Measurements from ENCODE around the gene GNMT.

The GNMT gene

DNA sequence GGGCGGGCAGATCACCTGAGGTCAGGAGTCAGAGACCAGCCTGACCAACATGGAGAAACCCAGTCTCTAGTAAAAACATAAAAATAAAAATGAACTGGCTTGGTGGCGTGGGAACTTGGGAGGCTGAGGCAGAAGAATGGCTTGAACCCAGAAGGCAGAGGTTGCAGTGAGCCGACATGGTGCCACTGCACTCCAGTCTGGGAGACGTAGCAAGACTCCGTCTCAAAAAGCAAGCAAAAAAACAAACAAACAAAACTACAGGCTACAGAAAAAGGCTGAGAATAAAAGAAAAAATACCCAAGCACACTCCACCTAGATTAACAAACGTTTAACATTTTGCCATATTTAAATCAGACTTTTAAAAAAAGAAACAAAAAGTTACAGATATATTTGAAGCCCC lies 38.8 kb upstream of the GNMT start:
- TF ChIP-seq CTBP1 (IDR thresholded peaks at IDR 0.05; ENCODE audit: borderline replicate concordance) = no peak
- TF ChIP-seq SUZ12 (IDR thresholded peaks at IDR 0.05) = no peak
- no peak for TF ChIP-seq ZNF384 (IDR thresholded peaks at IDR 0.05)
- no peak for TF ChIP-seq FOXM1 (IDR thresholded peaks at IDR 0.05; ENCODE audit: borderline replicate concordance)
- TF ChIP-seq BHLHE40 (IDR thresholded peaks at IDR 0.05; ENCODE audit: borderline replicate concordance) = no peak
- no peak for TF ChIP-seq ELF4 (IDR thresholded peaks at IDR 0.05)
- no peak for TF ChIP-seq HDGF (IDR thresholded peaks at IDR 0.05; ENCODE audit: borderline replicate concordance)
- TF ChIP-seq TARDBP (IDR thresholded peaks at IDR 0.05) = no peak
- TF ChIP-seq LEF1 (IDR thresholded peaks at IDR 0.05; ENCODE audit: borderline replicate concordance) = no peak
- no peak for DNase-seq (ENCODE audit: extremely low spot score)
- ChIA-PET CTCF (no interaction called here), POLR2A (interaction anchor here (2.6 kb wide), 1 partner anchor 7 kb away, joined by 11 read pairs; the partner anchor contains the start of gene CNPY3)

DNA sequence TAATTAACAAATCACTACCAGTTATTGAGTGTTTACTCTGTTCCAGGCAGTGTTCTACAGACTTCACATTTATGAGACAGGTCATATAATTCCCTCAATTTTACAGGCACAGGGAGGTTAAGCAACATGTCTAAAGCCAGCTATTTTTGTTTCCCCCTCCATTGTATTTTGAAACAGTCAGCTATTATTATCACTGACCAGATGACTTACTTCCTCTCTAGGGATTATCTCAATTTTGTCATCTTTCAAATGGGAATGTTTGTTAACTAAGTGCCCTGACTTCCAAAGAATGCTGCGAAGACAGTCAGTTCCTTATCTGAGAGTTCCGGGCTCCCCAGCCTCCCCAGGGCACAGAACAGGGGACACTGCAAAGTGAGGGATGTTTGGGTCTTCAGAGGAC lies 36.9 kb upstream of the GNMT start:
- CTCF ChIA-PET = no interaction called here
- POLR2A ChIA-PET = no interaction called here
- TF ChIP-seq NFRKB (IDR thresholded peaks at IDR 0.05) = no peak
- TF ChIP-seq SUZ12 (IDR thresholded peaks at IDR 0.05) = no peak
- no peak for TF ChIP-seq ZNF384 (IDR thresholded peaks at IDR 0.05)
- TF ChIP-seq ELF4 (IDR thresholded peaks at IDR 0.05) = no peak
- no peak for TF ChIP-seq SP1 (IDR thresholded peaks at IDR 0.05)
- TF ChIP-seq FOXA1 (IDR thresholded peaks at IDR 0.05) = no peak
- TF ChIP-seq TARDBP (IDR thresholded peaks at IDR 0.05) = no peak
- TF ChIP-seq CTBP1 (IDR thresholded peaks at IDR 0.05; ENCODE audit: borderline replicate concordance) = no peak
- no peak for TF ChIP-seq FOXM1 (IDR thresholded peaks at IDR 0.05; ENCODE audit: borderline replicate concordance)
- TF ChIP-seq HDGF (IDR thresholded peaks at IDR 0.05; ENCODE audit: borderline replicate concordance) = no peak
- TF ChIP-seq ARNT (IDR thresholded peaks at IDR 0.05) = no peak
- TF ChIP-seq BHLHE40 (IDR thresholded peaks at IDR 0.05; ENCODE audit: borderline replicate concordance) = no peak
- TF ChIP-seq LEF1 (IDR thresholded peaks at IDR 0.05; ENCODE audit: borderline replicate concordance) = no peak
- DNase-seq (ENCODE audit: extremely low spot score) = no peak

DNA sequence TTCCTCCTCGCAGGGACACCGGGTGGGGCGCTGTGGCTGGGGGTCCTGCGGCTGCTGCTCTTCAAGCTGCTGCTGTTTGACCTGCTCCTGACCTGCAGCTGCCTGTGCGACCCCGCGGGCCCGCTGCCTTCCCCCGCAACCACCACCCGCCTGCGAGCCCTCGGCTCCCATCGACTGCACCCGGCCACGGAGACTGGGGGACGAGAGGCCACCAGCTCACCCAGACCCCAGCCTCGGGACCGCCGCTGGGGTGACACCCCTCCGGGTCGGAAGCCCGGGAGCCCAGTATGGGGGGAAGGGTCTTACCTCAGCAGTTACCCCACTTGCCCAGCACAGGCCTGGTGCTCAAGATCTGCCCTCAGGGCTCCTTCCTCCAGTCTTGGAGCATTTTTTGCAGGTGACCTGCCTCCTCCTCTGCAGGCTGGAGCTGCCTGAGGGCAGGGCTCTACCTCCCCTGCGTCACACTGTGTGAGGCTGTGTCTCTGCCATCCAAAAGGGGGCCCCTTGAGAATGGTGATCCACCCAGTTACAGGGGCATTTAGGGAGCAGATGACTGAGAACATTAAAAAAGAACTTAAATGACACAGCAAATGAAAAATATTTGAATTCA lies 35.2 kb upstream of the GNMT start:
- ChIA-PET CTCF (no interaction called here), POLR2A (interaction anchor here (1.5 kb wide), 1 partner anchor 53 kb away, joined by 5 read pairs; the partner anchor contains the start of gene PEX6)
- DNase-seq (ENCODE audit: extremely low spot score) = no peak
- TF ChIP-seq SUZ12 (IDR thresholded peaks at IDR 0.05) (no peak), FOXM1 (IDR thresholded peaks at IDR 0.05; ENCODE audit: borderline replicate concordance) (no peak), TARDBP (IDR thresholded peaks at IDR 0.05) (no peak), BHLHE40 (IDR thresholded peaks at IDR 0.05; ENCODE audit: borderline replicate concordance) (no peak), L3MBTL2 (conservative IDR thresholded peaks at IDR 0.05) (no peak), NFRKB (IDR thresholded peaks at IDR 0.05) (no peak), HDGF (IDR thresholded peaks at IDR 0.05; ENCODE audit: borderline replicate concordance) (no peak), ZNF384 (IDR thresholded peaks at IDR 0.05) (no peak), ELF4 (IDR thresholded peaks at IDR 0.05) (no peak), SP1 (IDR thresholded peaks at IDR 0.05) (no peak), FOXK2 (IDR thresholded peaks at IDR 0.05) (no peak), LEF1 (IDR thresholded peaks at IDR 0.05; ENCODE audit: borderline replicate concordance) (no peak), CTBP1 (IDR thresholded peaks at IDR 0.05; ENCODE audit: borderline replicate concordance) (no peak), FOXA1 (IDR thresholded peaks at IDR 0.05) (no peak), ARNT (IDR thresholded peaks at IDR 0.05) (no peak)

DNA sequence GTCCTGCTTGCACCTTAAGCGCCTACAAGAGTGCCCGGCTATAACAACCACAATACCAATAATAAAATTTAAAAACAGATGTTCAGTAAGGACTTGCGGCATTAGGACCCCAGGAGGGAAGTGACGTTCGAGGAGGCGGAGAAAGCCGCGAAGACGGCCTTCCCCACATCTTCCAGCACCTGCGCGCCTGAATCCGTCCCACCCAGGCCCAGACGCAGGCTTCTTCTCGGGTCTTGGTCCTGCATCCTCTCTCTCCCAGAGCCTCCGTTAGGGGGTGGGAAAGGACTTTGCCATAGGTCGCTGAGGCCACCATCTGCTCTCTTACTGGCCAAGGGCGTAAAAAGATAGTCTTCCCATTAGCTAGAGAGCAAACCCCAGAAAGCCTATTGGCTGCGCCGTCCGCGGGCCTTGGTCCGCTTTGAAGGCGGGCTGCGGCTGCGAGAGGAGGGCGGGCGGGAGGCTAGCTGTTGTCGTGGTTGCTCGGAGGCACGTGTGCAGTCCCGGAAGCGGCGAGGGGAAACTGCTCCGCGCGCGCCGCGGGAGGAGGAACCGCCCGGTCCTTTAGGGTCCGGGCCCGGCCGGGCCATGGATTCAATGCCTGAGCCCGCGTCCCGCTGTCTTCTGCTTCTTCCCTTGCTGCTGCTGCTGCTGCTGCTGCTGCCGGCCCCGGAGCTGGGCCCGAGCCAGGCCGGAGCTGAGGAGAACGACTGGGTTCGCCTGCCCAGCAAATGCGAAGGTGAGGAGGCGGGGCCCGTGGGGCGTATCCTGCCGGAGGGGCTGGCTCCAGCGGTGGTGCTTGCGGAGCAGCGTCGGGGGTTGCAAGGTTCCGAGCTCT lies 31.4 kb upstream of the GNMT start, which contains the start of gene CNPY3:
CNPY3 (plus strand) TSS at position 495 of the 835 bp plus-strand sequence; CDS start at position 586, 91 bp downstream.
- ChIA-PET POLR2A (interaction anchor here (0.6 to 3.4 kb wide), 44 partner anchors 9 to 1317 kb away, joined by 3 to 47 read pairs (median 4); partner anchors contain the start of genes CUL7, DNPH1, HSP90AB1 and KLC4), CTCF (interaction anchor here (0.6 to 0.8 kb wide), 4 partner anchors 25 to 275 kb away, joined by 3 to 4 read pairs (median 3); no protein-coding TSS in a partner anchor)
- peak; percentile 90 for DNase-seq (ENCODE audit: extremely low spot score)
- peak; percentile 98 for TF ChIP-seq L3MBTL2 (conservative IDR thresholded peaks at IDR 0.05)
- TF ChIP-seq ZNF384 (IDR thresholded peaks at IDR 0.05) = no peak
- peak; percentile 81 for TF ChIP-seq ELF4 (IDR thresholded peaks at IDR 0.05)

DNA sequence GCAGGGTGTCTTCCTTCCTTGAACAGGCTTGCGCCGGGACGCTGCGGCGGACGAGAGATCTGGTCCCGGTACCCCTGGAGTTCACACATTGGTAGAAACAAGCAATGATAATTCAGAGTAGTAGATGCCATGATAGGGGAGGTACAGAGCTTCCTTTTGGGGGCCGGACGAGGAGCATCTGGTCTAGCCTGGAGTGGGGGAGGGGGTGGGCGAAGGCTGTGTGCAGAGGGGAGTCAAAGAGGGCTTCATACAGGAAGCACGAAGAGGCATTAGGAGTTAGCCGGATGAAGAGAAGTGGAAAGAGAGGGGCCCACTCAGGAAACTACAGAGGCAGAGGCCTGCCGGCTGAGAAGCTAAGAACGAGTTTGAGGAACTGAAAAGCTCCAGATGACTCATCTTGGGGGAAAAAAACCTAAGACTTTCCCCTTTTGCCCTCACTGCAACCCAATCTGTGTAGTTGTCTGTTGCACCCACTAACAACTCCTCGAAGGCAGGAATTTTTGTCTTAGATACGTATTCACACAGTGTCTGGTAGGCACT lies 30.7 kb upstream of the GNMT start:
- TF ChIP-seq HDGF (IDR thresholded peaks at IDR 0.05; ENCODE audit: borderline replicate concordance) = no peak
- TF ChIP-seq ARNT (IDR thresholded peaks at IDR 0.05) = no peak
- no peak for TF ChIP-seq FOXK2 (IDR thresholded peaks at IDR 0.05)
- TF ChIP-seq SUZ12 (IDR thresholded peaks at IDR 0.05) = no peak
- TF ChIP-seq FOXM1 (IDR thresholded peaks at IDR 0.05; ENCODE audit: borderline replicate concordance) = no peak
- TF ChIP-seq FOXA1 (IDR thresholded peaks at IDR 0.05) = no peak
- TF ChIP-seq NFRKB (IDR thresholded peaks at IDR 0.05) = no peak
- TF ChIP-seq L3MBTL2 (conservative IDR thresholded peaks at IDR 0.05) = no peak
- no peak for TF ChIP-seq LEF1 (IDR thresholded peaks at IDR 0.05; ENCODE audit: borderline replicate concordance)
- TF ChIP-seq CTBP1 (IDR thresholded peaks at IDR 0.05; ENCODE audit: borderline replicate concordance) = no peak
- no peak for TF ChIP-seq ELF4 (IDR thresholded peaks at IDR 0.05)
- TF ChIP-seq ZNF384 (IDR thresholded peaks at IDR 0.05) = no peak
- TF ChIP-seq SP1 (IDR thresholded peaks at IDR 0.05) = no peak
- POLR2A ChIA-PET = interaction anchor here (0.6 to 3.4 kb wide), 40 partner anchors 9 to 1316 kb away, joined by 3 to 47 read pairs (median 5); partner anchors contain the start of genes CUL7, DNPH1, HSP90AB1 and KLC4
- CTCF ChIA-PET = interaction anchor here (0.7 to 0.8 kb wide), 3 partner anchors 26 to 274 kb away, joined by 3 to 4 read pairs (median 3); no protein-coding TSS in a partner anchor
- DNase-seq (ENCODE audit: extremely low spot score) = no peak

DNA sequence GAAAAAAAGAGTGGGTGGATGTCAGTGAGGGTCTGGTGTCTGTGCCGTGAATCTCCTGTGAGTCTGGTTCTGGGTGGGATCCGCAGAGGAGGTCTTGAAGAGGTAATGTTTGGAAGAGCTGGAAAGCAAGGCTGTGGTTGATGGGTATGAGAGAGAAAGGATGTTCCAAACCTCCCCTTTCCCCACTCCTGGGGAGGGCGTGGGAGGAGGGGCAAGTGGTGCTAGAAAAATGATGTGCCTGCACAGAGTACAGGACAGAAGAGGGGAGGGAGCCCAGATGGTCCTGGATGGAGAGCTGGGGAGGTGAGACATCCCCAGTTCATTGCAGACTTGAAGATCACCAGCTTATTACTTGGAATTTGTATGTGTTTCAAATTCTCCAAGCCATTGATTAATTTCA lies 28.1 kb upstream of the GNMT start:
- DNase-seq (ENCODE audit: extremely low spot score) = no peak
- TF ChIP-seq CTBP1 (IDR thresholded peaks at IDR 0.05; ENCODE audit: borderline replicate concordance) (no peak), FOXA1 (IDR thresholded peaks at IDR 0.05) (no peak)
- ChIA-PET CTCF (no interaction called here), POLR2A (interaction anchor here (1.5 kb wide), 1 partner anchor 52 kb away, joined by 3 read pairs; the partner anchor contains the start of gene PPP2R5D)

DNA sequence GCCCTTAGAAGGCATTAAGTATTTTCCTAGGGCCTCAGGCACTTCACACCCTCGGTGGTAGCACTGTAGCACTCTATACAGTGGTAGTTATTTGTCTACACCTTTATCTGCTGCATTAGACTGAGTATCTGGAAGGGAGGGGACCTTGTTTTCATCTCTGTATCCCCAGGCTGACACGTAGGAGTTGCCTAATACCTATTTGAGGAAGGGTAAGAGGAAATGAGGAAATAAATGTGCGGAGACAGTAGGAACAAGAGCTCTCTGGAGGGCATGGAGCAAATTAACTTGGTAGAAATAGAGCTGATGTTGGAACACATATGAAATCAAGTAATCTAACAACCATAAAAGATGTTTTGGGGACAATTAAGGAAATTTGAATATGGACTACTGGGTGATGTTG lies 27.3 kb upstream of the GNMT start:
- DNase-seq (ENCODE audit: extremely low spot score) = no peak
- POLR2A ChIA-PET = interaction anchor here (1.5 kb wide), 1 partner anchor 51 kb away, joined by 3 read pairs; the partner anchor contains the start of gene PPP2R5D
- CTCF ChIA-PET = no interaction called here

More for the DNA sequence above, 27.3 kb upstream of the GNMT start:
- TF ChIP-seq ZNF384 (IDR thresholded peaks at IDR 0.05) = no peak
- no peak for TF ChIP-seq SP1 (IDR thresholded peaks at IDR 0.05)
- TF ChIP-seq HDGF (IDR thresholded peaks at IDR 0.05; ENCODE audit: borderline replicate concordance) = no peak
- no peak for TF ChIP-seq SUZ12 (IDR thresholded peaks at IDR 0.05)
- TF ChIP-seq FOXA1 (IDR thresholded peaks at IDR 0.05) = no peak
- TF ChIP-seq TARDBP (IDR thresholded peaks at IDR 0.05) = no peak
- TF ChIP-seq FOXK2 (IDR thresholded peaks at IDR 0.05) = no peak
- TF ChIP-seq ARNT (IDR thresholded peaks at IDR 0.05) = no peak
